Ovary (tissue), 9 donors: ENCODE data around the gene DIS3L2. TPM values are rescaled to one million over a fixed set of nuclear protein-coding genes. Genes with fewer than 3 reads are reported as not detected.

Source experiments
- DNase-seq, 5 donors: peaks; one replicate each; pipeline ENCODE4 v3.0.0-alpha.2; 2019 to 2020
- H3K27ac ChIP-seq, 2 donors: fragments of 200-600 bp; one replicate each; pipeline versions ENCODE4 v1.5.1 to v1.8.0; 2019 to 2022
- H3K27me3 ChIP-seq: fragments of 200-600 bp; one replicate; pipeline ENCODE4 v1.8.0; 2022
- H3K36me3 ChIP-seq: fragments of 200-600 bp; sonication (generic); one replicate; pipeline ENCODE4 v1.5.1; 2019
- H3K4me1 ChIP-seq: one replicate; pipeline ENCODE4 v1.8.1; 2013; ENCODE audit warnings: mild to moderate bottlenecking, moderate library complexity; ENCODE audit not compliant: insufficient read depth
- H3K4me3 ChIP-seq: fragments of 200-600 bp; sonication (generic); one replicate; pipeline ENCODE4 v1.5.1; 2017
- H3K9me3 ChIP-seq, 2 donors: fragments of 200-600 bp in 1 of 2; sonication (generic) in 1 of 2; one replicate each; pipeline versions ENCODE4 v1.5.1 to v1.8.1; 2013 to 2019; ENCODE audit warnings: mild to moderate bottlenecking in 1 of 2, moderate library complexity in 1 of 2
- EP300 ChIP-seq: sonication (generic); formaldehyde crosslinking; IDR thresholded peaks from one replicate; pipeline ENCODE4 v1.6.1; 2017; ENCODE audit warnings: antibody characterized with exemption
- POLR2A ChIP-seq: fragments of 450-650 bp; IDR thresholded peaks from one replicate; pipeline ENCODE4 v1.6.1; 2017; ENCODE audit warnings: antibody characterized with exemption, mild to moderate bottlenecking, moderate library complexity
- WGBS, 3 donors: extraction: QIAGEN DNeasy Blood & Tissue Kit in 1 of 3; methylation state at CpG; one replicate each; pipeline versions ENCODE4 v1.1.5 to v1.1.7; 2013 to 2017; 5-methylcytosine and 5-hydroxymethylcytosine counted together
- intact Hi-C, 4 donors: fragments of 100-400 bp; cut with DNase I; formaldehyde crosslinking; loops; one replicate each; pipeline versions ENCODE4 v1.11.0 to v1.15.1; 2022 to 2023
- polyA plus RNA-seq, 2 donors: library from polyadenylated mRNA; stranded (reverse); fragments of 200-250 nt in 1 of 2; fragments of 350-450 nt in 1 of 2; fragmentation: Illumina TruSeq in 1 of 2; extraction: RNeasy Lipid Tissue Mini Kit (QIAGEN cat#74804) in 1 of 2; gene quantifications; one replicate each; pipeline ENCODE4 v1.2.3, GENCODE V29; 2013 to 2014
- total RNA-seq, 7 donors: library from RNA; depleted of rRNA in 2 of 7; stranded (reverse); fragments of >200 nt in 2 of 7; fragmentation: NEBNext Ultra II Directional in 3 of 7; extraction: Animal tissue kit (Norgen Biotek cat#: 25700) in 3 of 7; gene quantifications; one replicate each; pipeline versions ENCODE4 v1.1.0 to v1.2.4, GENCODE V29; 2016 to 2023
- TF ChIP-seq, protein P1 (sequence below), 3 donors: fragments of 450-650 bp in 2 of 3; fragments of 200-600 bp in 1 of 3; IDR thresholded peaks; one replicate each; pipeline versions ENCODE4 v1.5.1 to v1.8.0; 2016 to 2022; ENCODE audit warnings: antibody characterized with exemption in 3 of 3, mild to moderate bottlenecking in 1 of 3
- donor health status: DM: no; HTN: no; CAD: no; lungs with moderate emphysema.
- donor health status: DM: no; HTN: no; CAD: no.
- donor health status: Bipolar disorder and iron deficiency.
- donor health status: DM: yes; HTN: yes; CAD: no.
- donor health status: DM: no; HTN: no; CAD: no.
- donor health status: DM: yes; HTN: yes; CAD: no.

DIS3L2 gene
- total and polyA plus RNA-seq, 9 donors: 18.2 to 52.0 (median 32.8) TPM

DNA sequence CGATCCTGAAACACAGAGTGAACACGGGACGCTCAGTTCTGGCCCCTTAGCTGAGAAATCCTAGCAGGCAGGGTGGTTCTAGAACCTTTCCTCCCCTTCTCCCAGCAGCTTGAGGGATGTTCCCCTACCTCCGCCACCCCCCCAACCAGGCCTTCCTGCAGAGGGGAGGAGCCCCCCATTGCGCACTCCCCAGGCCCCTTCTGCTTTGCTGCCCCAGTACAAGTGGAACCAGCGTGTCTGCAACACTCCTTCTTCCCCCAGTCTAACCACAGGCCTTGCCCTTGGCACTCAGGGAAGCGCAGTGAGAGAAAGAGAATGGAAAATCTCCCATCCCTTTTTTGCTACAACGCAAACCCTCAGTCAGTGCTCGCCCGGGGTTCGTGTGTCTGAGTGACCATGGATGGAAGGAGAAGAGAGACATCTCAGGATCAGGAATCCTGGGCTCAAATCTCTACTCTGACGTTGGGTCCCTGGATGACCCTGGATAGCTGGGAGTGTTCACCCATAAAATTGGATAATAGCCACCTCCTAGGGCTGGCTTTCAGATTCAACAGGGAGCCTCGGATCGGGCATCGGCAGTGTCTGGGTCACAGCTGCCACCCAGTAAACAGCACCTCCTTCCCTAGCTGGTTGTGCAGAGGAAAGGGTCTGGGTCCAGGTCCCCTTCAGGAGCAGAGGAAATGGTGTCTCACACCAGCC is 39.1 kb upstream of the DIS3L2 start:
- peak in 2 of 5 donors; percentile 4 to 10 for DNase-seq

DNA sequence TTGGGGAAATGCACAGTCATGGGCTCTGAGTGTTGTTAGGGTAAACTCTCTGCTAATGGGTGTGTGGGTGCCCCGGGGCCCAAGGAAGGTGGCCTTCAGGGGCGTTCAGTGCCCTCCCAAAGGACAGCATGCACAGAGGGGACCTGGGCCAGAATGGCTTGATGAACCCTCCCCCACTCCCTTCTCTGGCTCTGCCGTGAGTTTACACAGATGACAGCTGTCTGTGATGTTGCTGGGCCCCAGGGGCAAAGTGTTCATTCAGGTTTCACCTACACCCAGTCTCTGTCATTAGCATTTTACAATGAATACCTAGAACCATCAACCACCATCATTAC is 38.5 kb upstream of the DIS3L2 start:
- Histone ChIP-seq H3K36me3 (no peaks in the 10 kb centered on the region), H3K27me3 (no peaks in the 10 kb centered on the region), H3K4me3 (no peak overlapping the region), H3K27ac (no peak overlapping the region), H3K9me3 (no peaks in the 10 kb centered on the region), H3K4me1 (peaks cover 6% of the 10 kb centered on the region)
- TF ChIP-seq POLR2A (no peak), EP300 (no peak)
- TF ChIP-seq, protein P1, sequence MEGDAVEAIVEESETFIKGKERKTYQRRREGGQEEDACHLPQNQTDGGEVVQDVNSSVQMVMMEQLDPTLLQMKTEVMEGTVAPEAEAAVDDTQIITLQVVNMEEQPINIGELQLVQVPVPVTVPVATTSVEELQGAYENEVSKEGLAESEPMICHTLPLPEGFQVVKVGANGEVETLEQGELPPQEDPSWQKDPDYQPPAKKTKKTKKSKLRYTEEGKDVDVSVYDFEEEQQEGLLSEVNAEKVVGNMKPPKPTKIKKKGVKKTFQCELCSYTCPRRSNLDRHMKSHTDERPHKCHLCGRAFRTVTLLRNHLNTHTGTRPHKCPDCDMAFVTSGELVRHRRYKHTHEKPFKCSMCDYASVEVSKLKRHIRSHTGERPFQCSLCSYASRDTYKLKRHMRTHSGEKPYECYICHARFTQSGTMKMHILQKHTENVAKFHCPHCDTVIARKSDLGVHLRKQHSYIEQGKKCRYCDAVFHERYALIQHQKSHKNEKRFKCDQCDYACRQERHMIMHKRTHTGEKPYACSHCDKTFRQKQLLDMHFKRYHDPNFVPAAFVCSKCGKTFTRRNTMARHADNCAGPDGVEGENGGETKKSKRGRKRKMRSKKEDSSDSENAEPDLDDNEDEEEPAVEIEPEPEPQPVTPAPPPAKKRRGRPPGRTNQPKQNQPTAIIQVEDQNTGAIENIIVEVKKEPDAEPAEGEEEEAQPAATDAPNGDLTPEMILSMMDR (IDR thresholded peaks at IDR 0.05): no peak
- WGBS, 3 donors: 78 to 89% (median 80%) methylated on average over 3 of the region's 3 CpGs
- intact Hi-C loops: loop anchor here (5.0 to 10.0 kb wide), 2 partner anchors 599 to 602 kb away; partner anchors contain the start of genes PRSS56 (in 4 of the 4) and CHRND (in 2 of the 4)
- no peak for DNase-seq

More for the DNA sequence above, 39.1 kb upstream of the DIS3L2 start:
- Histone ChIP-seq H3K4me1 (peaks cover 6% of the 10 kb centered on the region), H3K36me3 (no peaks in the 10 kb centered on the region), H3K4me3 (no peak overlapping the region), H3K9me3 (no peaks in the 10 kb centered on the region), H3K27me3 (no peaks in the 10 kb centered on the region), H3K27ac (no peak overlapping the region)
- TF ChIP-seq EP300: no peak
- TF ChIP-seq, protein P1 (IDR thresholded peaks at IDR 0.05): no peak
- TF ChIP-seq POLR2A: no peak
- intact Hi-C loops: loop anchor here (5.0 to 10.0 kb wide), 2 partner anchors 600 to 602 kb away; partner anchors contain the start of genes PRSS56 (in 4 of the 4) and CHRND (in 2 of the 4)
- 83 to 87% (median 84%) methylated on average over 15 of the region's 15 CpGs for WGBS, 3 donors

DNA sequence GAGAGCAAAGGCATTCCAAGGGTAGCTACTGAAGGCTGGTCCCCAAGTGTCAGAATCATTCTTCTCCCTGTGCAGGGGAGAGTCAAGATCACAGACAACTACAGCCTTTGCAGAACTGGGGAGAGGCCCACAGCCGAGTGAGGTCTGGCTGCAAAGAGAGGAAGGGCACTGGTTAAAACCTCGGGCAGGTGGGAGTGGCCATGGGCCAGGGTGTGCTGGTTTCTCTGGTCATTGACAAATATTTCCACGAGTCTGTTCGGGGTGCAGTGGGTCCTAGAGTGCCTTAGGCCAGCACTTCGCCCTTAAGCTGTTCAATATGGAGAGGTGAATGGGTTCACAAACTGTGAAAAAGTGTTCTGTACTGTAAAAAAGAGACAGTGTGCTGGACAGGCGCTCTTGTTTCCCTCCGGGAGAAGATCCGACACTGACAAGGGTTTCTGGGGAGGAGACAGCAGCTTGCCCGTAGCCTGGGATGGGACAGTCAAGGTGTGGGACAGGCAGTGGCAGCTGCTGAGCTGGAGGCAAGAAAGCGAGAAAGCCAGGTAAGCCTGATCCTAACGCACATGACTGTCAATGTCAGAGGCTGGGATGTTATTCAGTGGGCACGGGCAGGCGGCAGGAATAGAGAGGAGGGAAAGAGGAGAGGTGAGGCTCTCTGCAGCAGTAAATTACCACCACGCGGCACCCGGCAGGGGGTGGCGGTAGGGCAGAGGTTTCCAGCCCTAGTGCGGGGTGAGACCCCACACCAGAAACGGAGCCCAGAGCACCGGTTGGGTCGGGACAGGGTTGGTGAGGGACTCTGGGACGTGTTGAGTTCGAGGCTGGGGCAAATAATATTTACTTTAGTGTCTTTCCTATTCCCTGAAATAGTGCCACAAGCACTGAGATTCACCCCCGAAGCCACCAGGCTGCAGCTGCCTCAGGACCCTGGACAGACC is 37.3 kb upstream of the DIS3L2 start:
- no peak overlapping the region for H3K27ac ChIP-seq
- H3K36me3 ChIP-seq: no peaks in the 10 kb centered on the region
- TF ChIP-seq EP300: no peak
- TF ChIP-seq, protein P1 (IDR thresholded peaks at IDR 0.05): no peak
- no peak for TF ChIP-seq POLR2A
- H3K9me3 ChIP-seq: no peaks in the 10 kb centered on the region
- DNase-seq: peak in 1 of 5 donors; percentile 17
- H3K4me3 ChIP-seq: no peak overlapping the region
- 75 to 84% (median 76%) methylated on average over 24 of the region's 24 CpGs for WGBS, 3 donors
- H3K27me3 ChIP-seq: no peaks in the 10 kb centered on the region
- intact Hi-C loops: loop anchor here (2.0 to 10.0 kb wide), 3 partner anchors 403 to 601 kb away; partner anchors contain the start of genes PRSS56 (in 4 of the 4) and CHRND (in 2 of the 4)
- H3K4me1 ChIP-seq: peaks cover 6% of the 10 kb centered on the region

DNA sequence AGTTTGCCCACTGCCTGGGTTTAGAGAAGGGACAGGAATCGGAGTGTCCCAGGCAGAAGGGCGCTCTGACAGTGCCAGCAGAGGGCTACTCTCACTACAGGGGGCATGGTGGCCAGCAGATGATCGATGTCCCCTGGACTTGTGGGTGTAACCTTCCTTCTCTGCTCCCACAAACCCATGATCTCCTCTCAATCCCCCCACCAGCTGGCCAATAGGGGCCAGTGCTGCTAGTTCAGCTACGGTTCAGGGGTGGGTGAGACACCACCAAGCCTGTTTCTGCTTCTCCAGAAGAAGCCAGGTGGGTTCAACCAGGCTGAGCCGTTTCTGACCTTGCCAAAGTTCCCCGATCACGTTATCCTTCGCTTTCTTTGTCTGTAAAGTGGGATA is 36.6 kb upstream of the DIS3L2 start:
- H3K9me3 ChIP-seq: no peaks in the 10 kb centered on the region
- 39 to 43% (median 39%) methylated on average over 8 of the region's 8 CpGs for WGBS, 3 donors
- no peak for DNase-seq
- TF ChIP-seq, protein P1 (IDR thresholded peaks at IDR 0.05): no peak
- no peaks in the 10 kb centered on the region for H3K36me3 ChIP-seq
- no peak overlapping the region for H3K27ac ChIP-seq
- no peak overlapping the region for H3K4me3 ChIP-seq
- intact Hi-C loops: loop anchor here (2.0 to 10.0 kb wide), 6 partner anchors 217 to 600 kb away; partner anchors contain the start of genes PRSS56 (in 4 of the 4) and CHRND (in 2 of the 4)
- H3K27me3 ChIP-seq: no peaks in the 10 kb centered on the region
- peaks cover 6% of the 10 kb centered on the region for H3K4me1 ChIP-seq
